Measurements from ENCODE around the gene IFITM2.
A peak's percentile ranks its signal among the peaks of the same experiment; 100 is the strongest.

The IFITM2 gene

GRCh38 chr11:293271-293851 is 14.3 kb upstream of the IFITM2 start:
- no peak overlapping the region for H3K9ac ChIP-seq
- peaks cover 11 to 48% (median 33%) of the 10 kb centered on the region in 11 experiments; a peak in 19 of 22 replicates for H3K36me3 ChIP-seq
- no peak overlapping the region for H3K4me3 ChIP-seq
- H3K27ac ChIP-seq: no peak overlapping the region
- H3K4me1 ChIP-seq: peaks cover 41 to 66% (median 47%) of the 10 kb centered on the region in 10 experiments
- peaks cover 0 to 44% (median 0%) of the 10 kb centered on the region in 11 experiments; a peak in 7 of 22 replicates for H4K20me1 ChIP-seq
- H3K4me2 ChIP-seq: no peak overlapping the region
- no peak for TF ChIP-seq Cebpa-rat (IDR thresholded peaks at IDR 0.05)
- peaks cover 2 to 5% (median 4%) of the 10 kb centered on the region in 11 experiments for H3K27me3 ChIP-seq
- H3K9me3 ChIP-seq (replicated peaks in 1 of 11): no peaks in the 10 kb centered on the region

GRCh38 chr11:293852-294661 is 13.6 kb upstream of the IFITM2 start:
- H3K9ac ChIP-seq: no peak overlapping the region
- no peak overlapping the region for H3K4me3 ChIP-seq
- H3K36me3 ChIP-seq: peaks cover 11 to 48% (median 33%) of the 10 kb centered on the region in 11 experiments; a peak in 19 of 22 replicates
- no peak overlapping the region for H3K27ac ChIP-seq
- H3K27me3 ChIP-seq: no peaks in the 10 kb centered on the region; a peak in 1 of 22 replicates
- H3K9me3 ChIP-seq (replicated peaks in 1 of 11): no peaks in the 10 kb centered on the region
- H3K4me2 ChIP-seq: no peak overlapping the region
- H4K20me1 ChIP-seq: peaks cover 0 to 44% (median 0%) of the 10 kb centered on the region in 11 experiments; a peak in 7 of 22 replicates
- TF ChIP-seq Cebpa-rat (IDR thresholded peaks at IDR 0.05): no peak
- peaks cover 47 to 71% (median 51%) of the 10 kb centered on the region in 10 experiments for H3K4me1 ChIP-seq

GRCh38 chr11:294780-295179 is 12.8 kb upstream of the IFITM2 start:
- no peak overlapping the region for H3K9ac ChIP-seq
- no peaks in the 10 kb centered on the region for H3K9me3 ChIP-seq (replicated peaks in 1 of 11)
- H4K20me1 ChIP-seq: peaks cover 0 to 44% (median 0%) of the 10 kb centered on the region in 11 experiments; a peak in 7 of 22 replicates
- no peak overlapping the region for H3K4me2 ChIP-seq
- H3K4me3 ChIP-seq: no peak overlapping the region
- H3K27ac ChIP-seq: no peak overlapping the region
- peaks cover 44 to 73% (median 52%) of the 10 kb centered on the region in 10 experiments for H3K4me1 ChIP-seq
- peaks cover 0 to 2% (median 0%) of the 10 kb centered on the region in 11 experiments; a peak in 3 of 22 replicates for H3K27me3 ChIP-seq
- no peak for TF ChIP-seq Cebpa-rat (IDR thresholded peaks at IDR 0.05)
- peaks cover 11 to 48% (median 33%) of the 10 kb centered on the region in 11 experiments; a peak in 19 of 22 replicates for H3K36me3 ChIP-seq

GRCh38 chr11:295351-296170 is 12.1 kb upstream of the IFITM2 start:
- Histone ChIP-seq H3K4me2 (no peak overlapping the region), H3K27ac (no peak overlapping the region), H3K9ac (peak overlapping the region in 1 of 11 experiments; percentile 19; a peak in 1 of 22 replicates), H3K36me3 (peaks cover 11 to 48% (median 33%) of the 10 kb centered on the region in 11 experiments; a peak in 19 of 22 replicates), H3K27me3 (peaks cover 0 to 6% (median 0%) of the 10 kb centered on the region in 11 experiments; a peak in 3 of 22 replicates), H4K20me1 (peaks cover 0 to 44% (median 0%) of the 10 kb centered on the region in 11 experiments; a peak in 7 of 22 replicates), H3K4me3 (no peak overlapping the region), H3K4me1 (peaks cover 44 to 73% (median 52%) of the 10 kb centered on the region in 10 experiments), H3K9me3 (replicated peaks in 1 of 11) (no peaks in the 10 kb centered on the region)
- TF ChIP-seq Cebpa-rat (IDR thresholded peaks at IDR 0.05): no peak

- peaks cover 11 to 40% (median 30%) of the 10 kb centered on the region in 11 experiments; a peak in 19 of 22 replicates for H3K36me3 ChIP-seq
Observed at GRCh38 chr11:296171-297050, 11.2 kb upstream of the IFITM2 start.

GRCh38 chr11:297051-297585 is 10.5 kb upstream of the IFITM2 start:
- Histone ChIP-seq H4K20me1 (peaks cover 0 to 29% (median 0%) of the 10 kb centered on the region in 11 experiments; a peak in 6 of 22 replicates), H3K4me1 (peaks cover 35 to 59% (median 43%) of the 10 kb centered on the region in 10 experiments), H3K36me3 (peaks cover 11 to 37% (median 28%) of the 10 kb centered on the region in 11 experiments; a peak in 19 of 22 replicates), H3K9ac (peak overlapping the region in 9 of 11 experiments; percentile 5 to 72 (median 67); a peak in 10 of 22 replicates), H3K27ac (peak overlapping the region in 6 of 11 experiments; percentile 20 to 75 (median 70); a peak in 9 of 22 replicates), H3K27me3 (peaks cover 0 to 6% (median 0%) of the 10 kb centered on the region in 11 experiments; a peak in 3 of 22 replicates), H3K9me3 (replicated peaks in 1 of 11) (no peaks in the 10 kb centered on the region), H3K4me2 (peak overlapping the region; percentile 81 to 95 (median 86)), H3K4me3 (no peak overlapping the region)
- TF ChIP-seq Cebpa-rat (IDR thresholded peaks at IDR 0.05): no peak

More at GRCh38 chr11:296171-297050, 11.2 kb upstream of the IFITM2 start:
- Histone ChIP-seq H3K4me1 (peaks cover 35 to 65% (median 44%) of the 10 kb centered on the region in 10 experiments), H3K4me2 (peak overlapping the region; percentile 81 to 95 (median 86); a peak in 20 of 22 replicates), H3K27ac (peak overlapping the region in 3 of 11 experiments; percentile 20 to 75 (median 70); a peak in 5 of 22 replicates), H3K27me3 (peaks cover 0 to 6% (median 0%) of the 10 kb centered on the region in 11 experiments; a peak in 3 of 22 replicates), H3K9me3 (replicated peaks in 1 of 11) (no peaks in the 10 kb centered on the region), H4K20me1 (peaks cover 0 to 36% (median 0%) of the 10 kb centered on the region in 11 experiments; a peak in 6 of 22 replicates), H3K4me3 (no peak overlapping the region), H3K9ac (peak overlapping the region in 7 of 11 experiments; percentile 19 to 72 (median 66); a peak in 6 of 22 replicates)
- TF ChIP-seq Cebpa-rat (IDR thresholded peaks at IDR 0.05): no peak
